Superior temporal gyrus (tissue), 1 donor: ENCODE measurements around the gene NEU4.
"Not testable (repeated sequence)": the region's sequence is repeated elsewhere in the genome, so short reads cannot be mapped to it uniquely, and the experiment has no call there.

Experiments
- DNase-seq: peaks from one replicate; pipeline ENCODE4 v3.0.0-alpha.2; 2016; ENCODE audit errors: extremely low spot score

Gene NEU4

GRCh38 chr2:241799522-241800197 lies 9.3 kb upstream of the NEU4 start:
- no peak for DNase-seq

DNA sequence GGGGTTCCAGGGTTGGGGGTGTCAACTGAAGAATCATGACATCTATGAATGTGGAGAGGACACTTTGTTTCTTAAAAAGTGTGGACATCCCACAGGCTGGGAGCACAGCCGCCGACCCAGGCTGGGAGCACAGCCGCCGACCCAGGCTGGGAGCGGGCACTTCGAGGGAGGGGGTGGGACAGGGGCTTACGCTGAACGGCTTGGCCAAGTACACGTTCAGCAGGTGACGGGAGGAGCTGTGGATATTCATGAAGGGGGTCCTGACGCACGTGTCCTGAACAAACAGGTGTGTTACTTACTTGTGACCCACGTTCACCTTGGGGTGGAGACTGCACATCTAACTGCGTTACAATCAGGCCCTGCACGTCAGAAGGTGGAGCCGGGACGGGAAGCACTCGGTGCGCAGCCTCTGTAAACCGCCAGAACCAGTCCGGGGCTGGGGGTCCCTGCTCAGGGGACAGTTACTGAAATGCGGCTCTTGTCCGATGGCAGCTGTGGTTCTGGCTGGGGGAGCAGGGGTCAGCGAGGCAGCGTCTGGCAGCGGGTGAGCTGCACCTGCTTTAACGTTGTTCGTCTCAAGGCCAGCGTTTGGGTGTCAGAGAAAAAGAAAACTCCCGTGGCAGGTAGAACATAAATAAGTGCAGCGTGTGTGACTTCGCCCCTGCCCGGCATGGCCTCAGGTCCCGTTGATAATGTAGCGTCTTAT lies 8.6 kb upstream of the NEU4 start:
- not testable (repeated sequence) for DNase-seq

GRCh38 chr2:241801611-241802420 lies 7.2 kb upstream of the NEU4 start:
- no peak for DNase-seq

DNA sequence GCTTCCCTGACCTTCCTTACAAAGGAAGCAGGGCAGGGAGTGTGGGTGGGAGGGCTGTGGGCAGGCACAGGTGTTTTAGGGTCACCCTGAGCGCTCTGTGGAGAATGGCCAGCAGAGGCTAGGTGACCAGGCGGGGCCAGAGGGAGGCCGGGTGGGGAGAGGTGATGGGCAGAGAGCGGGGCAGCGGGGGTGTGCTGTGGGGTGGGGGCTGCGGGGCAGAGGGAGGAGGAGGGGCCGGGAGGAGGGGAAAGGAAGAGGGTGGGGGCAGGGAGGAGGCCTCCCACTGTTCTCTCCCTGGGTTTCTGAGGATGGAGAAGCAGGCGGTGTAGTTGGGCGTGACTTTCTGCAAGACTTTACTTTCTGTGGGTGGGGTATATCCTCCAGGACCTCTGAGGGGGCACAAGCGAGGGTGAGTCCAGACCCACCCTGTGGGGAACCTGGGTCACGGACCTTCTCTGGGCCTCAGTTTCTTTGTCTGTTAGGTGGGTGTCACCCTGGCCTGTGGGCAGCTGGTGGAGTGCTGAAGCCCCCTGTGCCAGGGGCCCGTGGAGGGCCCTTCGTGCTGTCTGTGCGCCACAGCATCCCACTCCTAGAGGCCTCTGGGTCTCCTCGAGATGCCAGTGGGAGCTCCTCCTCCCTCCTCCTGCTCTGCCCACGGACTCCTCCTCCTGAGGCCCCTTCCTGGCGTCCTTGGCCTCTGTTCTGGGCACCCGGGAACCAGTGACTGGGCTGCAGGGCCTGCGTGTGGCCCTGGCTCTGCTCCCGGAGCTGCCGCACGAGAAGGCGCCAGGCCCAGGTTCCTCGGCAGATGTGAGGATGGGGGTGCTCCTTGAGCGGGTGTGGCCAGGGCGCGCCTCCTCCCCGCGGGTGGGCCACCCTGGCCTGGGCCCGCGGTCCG lies 6.3 kb upstream of the NEU4 start:
- DNase-seq = no peak

DNA sequence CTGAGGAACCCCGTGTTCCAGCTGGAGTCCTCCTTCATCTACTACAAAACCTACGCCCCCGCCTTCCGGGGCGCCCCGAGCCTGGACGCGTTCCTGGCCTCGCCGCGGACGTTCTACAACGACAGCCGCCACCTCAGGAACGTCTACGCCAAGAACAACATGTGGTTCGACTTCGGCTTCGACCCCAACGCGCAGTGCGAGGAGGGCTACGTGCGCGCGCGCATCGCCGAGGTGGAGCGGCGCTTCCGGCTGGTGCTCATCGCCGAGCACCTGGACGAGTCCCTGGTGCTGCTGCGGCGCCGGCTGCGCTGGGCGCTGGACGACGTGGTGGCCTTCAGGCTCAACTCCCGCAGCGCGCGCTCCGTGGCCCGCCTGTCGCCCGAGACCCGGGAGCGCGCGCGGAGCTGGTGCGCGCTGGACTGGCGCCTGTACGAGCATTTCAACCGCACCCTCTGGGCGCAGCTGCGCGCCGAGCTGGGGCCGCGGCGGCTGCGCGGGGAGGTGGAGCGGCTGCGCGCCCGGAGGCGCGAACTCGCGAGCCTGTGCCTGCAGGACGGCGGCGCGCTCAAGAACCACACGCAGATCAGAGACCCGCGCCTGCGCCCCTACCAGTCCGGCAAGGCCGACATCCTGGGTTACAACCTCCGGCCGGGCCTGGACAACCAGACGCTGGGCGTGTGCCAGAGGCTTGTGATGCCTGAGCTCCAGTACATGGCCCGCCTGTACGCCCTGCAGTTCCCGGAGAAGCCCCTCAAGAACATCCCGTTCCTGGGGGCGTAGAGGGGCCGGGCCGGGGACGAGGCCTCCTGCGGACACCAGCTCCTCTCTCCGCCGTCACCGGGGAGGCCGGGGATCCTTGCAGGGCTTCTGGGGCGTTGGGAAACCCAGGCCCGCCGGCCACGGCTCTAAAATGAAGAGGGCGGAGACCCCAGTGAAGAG lies 5.3 kb upstream of the NEU4 start:
- peak; percentile 57 for DNase-seq

DNA sequence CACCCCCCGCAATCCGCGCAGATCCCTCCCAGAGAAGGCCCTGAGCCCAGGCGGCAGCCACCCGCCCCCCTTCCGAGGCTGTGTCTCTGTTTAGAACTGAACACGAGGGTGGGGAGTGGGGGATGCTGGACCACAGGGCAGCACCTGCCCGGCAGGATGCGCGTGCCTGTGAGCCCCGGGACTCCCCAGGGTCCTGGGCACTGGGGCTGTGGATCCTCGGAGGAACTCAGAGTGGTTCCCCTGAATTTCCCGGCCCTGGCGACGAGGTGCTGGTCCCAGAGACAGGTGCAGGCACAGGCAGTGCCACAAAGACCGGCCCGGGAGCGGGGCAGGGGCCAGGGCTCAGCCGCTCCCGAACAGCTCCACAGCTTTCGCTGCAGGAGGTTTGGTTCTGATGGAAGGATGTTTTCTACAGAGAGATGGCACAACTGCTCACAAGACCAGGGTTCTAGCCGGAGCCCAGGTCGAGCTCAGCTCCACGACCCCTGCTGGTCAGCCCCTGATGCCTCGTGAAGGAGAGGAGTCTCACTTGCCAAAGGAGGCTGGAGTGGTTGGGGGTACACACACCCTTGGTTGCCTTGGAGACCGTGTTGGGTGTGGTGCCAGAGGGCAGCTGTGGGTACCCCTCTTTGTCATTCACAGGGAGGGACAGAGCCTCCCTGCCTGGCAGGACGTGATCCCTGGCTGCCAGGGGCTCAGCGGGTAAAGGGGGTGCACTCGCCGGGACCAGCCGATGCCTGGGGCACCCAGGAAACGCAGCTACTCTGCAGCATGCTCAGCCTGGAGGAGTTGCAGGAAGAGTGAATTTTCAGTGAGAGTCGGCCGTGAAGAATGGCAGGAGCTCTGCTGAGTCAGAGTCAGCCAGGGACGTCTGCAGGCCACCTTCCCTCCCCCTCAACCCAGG lies 4.4 kb upstream of the NEU4 start:
- DNase-seq = no peak

GRCh38 chr2:241806217-241806616 lies 2.8 kb upstream of the NEU4 start:
- DNase-seq = not testable (repeated sequence)

GRCh38 chr2:241808051-241808720 lies 807 bp upstream of the NEU4 start:
- DNase-seq = no peak

DNA sequence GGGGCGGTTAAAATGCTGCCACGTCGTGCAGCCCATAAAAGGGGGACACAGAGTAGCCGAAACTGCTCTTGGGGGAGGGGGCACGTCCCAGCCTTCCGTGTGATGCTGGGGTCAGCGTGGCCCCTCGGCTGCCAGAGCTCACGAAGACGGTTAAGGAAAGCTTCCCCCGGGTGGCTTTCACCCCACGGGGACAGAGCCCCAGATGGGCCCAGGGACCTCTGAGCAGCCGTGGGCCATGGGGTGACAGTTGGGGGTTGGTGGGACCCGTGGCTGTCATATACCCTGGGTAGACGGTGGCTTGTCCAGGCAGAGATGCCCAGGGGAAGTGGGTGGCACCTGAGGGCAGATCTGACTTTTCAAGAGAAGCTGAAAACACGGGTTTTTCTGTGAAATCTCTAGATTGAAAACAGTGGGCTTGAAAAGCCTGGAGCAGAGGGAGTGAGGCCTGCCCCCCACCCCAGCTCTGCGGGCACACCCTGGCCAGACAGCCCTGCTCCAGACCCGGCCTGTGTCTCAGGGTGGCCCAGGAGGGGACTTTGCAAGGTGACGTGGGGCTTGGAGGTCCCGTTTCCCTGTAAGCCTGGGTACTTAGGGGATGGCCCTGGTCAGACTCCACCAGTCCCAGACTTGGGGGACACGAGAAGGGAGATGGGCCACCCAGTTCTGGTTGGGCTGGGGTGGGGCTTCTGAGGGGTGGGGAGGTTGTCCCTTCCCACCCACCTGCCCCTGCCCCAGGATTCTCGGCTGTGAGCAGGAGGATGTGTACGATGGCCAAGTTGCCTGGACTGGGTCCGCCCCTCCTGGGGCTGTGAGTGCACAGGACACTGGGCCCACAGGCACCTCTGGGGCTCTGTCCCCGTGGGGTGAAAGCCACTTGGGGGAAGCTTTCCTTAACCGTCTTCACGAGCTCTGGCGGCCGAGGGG lies 652 bp downstream of the NEU4 start:
- DNase-seq = no peak

DNA sequence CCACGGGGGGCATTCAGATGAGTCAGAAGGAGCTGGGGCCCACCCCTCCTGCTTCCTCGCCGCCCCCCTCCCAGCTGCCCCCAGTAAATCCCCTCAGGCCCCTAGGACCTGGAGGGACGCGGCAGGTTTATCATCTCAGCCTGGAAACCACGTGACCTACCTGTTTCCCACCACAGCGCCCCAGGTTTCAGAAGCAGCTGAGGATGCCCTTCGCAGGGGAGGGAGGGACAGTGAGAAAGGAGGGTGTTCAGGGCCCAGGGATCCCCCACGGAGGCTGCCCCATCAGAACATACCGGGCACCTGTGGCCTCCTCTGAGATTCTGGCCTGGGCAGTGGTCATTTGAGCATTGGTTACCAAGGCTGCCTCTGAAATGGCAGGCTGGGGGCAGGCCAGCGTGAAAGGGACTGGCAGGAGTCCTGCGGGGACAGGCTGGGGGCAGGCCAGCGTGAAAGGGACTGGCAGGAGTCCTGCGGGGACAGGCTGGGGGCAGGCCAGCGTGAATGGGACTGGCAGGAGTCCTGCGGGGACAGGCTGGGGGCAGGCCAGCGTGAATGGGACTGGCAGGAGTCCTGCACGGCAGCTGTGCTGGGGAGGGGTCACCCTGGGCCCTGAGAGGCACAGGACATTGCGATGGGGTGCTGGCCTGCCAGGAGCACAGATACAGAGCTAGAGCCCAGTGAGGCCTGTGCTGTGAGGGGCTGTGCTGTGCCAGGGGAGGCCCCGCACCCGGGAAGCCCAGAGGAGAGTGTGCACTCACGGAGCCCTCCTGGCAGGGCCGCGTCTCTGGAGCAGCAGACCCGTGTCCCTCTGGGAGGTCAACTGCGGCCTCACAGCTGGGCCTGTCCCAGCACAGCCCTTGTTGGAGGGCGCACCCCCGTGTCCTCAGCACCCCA lies 1.6 kb downstream of the NEU4 start:
- DNase-seq = peak; percentile 40

GRCh38 chr2:241811201-241811951 lies 2.4 kb downstream of the NEU4 start:
- peak; percentile 65 for DNase-seq

DNA sequence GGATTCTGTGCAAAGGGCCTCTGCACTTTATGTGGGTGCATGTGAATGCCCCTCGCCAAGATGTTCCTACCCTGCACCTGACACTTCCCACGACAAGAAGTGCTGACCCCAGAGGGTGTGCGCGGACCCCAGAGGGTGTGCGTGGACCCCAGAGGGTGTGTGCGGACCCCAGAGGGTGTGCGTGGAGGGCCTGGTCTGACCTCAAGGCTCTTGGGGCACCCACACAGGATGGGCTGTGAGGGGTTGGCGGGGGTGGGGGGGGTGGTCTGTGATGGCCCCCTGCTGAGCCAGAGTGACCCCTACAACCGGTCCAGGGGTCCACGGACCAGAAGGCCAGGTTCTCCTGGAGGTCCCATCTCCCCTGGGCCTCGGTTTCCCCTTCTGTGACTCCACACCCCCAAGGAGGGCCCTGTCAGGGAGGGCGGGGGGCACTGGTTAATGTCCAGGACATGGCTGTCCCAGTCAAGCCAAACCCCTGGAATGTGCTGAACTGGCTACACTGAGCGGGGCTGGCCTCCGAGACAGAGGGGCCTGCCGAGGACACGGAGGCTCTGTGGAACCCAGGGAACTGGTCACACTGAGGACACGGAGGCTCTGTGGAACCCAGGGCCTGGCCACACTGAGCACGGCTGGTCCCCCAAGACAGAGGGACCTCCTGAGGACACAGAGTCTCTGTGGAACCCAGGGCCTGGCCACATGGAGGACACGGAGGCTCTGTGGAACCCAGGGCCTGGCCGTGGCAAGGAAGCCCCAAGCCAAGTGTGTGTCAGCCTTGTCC lies 3.1 kb downstream of the NEU4 start:
- no peak for DNase-seq

DNA sequence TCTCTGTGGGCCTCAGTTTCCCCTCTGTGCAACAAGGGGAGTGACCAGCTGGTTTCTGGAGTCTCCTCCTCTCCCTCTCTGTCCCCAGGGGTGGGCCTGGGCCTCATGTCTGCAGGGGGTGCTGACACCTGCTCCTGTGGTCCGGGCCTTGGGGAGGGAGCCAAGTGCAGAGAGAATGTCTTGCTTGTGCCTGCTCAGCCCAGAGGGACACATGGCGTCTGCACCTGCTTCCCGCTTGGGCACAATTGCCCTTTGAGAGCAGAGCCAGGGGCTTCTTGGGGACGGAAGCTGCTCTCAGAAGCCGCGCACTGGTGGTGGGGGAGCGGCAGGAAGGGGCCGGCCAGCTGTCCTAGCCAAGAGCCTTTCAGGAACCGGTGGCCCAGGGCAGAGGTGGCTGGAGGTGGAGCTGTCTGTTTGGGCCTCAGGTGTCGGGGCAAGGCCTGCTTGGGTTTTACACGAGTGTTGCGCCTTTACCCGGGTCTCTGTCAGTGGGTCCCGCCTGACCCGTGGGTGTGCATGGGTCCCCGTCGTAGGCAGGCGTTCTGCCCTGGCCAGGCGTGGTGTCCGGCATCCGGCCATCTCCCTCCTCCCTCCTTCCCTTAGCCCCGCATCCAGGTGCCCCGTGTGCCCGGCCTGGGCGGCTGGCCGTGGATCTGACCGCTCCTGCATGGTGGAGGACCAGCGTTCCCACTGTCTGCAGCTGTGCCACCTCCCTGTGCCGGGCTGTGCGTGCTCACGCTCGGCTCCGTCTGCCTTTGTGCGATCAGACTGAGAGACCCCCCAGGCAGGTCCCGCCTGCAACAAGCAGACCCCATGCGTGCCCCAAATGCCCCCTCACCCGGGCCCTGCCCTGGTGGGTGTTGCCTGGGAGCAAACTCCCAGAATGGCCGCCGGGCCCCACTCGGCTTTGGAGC lies 4.0 kb downstream of the NEU4 start:
- peak; percentile 49 for DNase-seq
